HFF-Myc (cell line): ENCODE results near the gene XPR1.
"Not testable (repeated sequence)": the region's sequence is repeated elsewhere in the genome, so short reads cannot be mapped to it uniquely, and the experiment has no call there.

Experiments
- DNase-seq: peaks from one replicate; pipeline ENCODE4 v3.0.0-alpha.2; 2011; ENCODE audit warnings: low read depth; ENCODE audit errors: extremely low read depth
- H3K4me3 ChIP-seq: replicated peaks from 2 replicates; pipeline ENCODE4 v1.5.1; 2011; ENCODE audit warnings: low read depth, mild to moderate bottlenecking, control low read depth, low read length
- TF ChIP-seq, protein P1 (sequence below): IDR thresholded peaks from 2 replicates; pipeline ENCODE4 v1.5.1; 2012; ENCODE audit warnings: mild to moderate bottlenecking, low read depth, low read length, control low read depth; ENCODE audit errors: missing control alignments

The XPR1 gene

DNA sequence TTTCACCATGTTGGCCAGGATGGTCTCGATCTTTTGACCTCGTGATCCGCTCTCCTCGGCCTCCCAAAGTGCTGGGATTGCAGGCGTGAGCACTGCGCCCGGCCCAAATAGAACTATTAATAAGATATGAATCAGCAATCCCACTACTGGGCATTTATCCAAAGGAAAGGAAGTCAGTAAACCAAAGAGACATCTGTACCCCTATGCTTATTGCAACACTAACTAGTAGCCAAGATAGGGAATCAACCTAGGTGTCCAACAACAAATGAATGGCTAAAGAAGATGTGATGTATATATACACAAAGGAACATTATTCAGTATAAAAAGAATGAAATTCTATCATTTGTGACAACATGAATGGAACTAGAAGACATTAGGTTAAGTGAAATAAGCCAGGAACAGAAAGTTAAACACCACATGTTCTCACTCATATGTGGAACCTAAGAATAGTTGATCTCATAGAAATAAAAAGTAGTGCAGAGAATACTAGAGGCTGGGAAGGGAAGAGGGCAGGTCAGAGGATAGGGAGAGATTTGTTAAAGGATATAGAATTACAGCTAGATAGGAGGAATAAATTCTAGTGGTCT is 48.8 kb downstream of the XPR1 start:
- TF ChIP-seq, protein P1, sequence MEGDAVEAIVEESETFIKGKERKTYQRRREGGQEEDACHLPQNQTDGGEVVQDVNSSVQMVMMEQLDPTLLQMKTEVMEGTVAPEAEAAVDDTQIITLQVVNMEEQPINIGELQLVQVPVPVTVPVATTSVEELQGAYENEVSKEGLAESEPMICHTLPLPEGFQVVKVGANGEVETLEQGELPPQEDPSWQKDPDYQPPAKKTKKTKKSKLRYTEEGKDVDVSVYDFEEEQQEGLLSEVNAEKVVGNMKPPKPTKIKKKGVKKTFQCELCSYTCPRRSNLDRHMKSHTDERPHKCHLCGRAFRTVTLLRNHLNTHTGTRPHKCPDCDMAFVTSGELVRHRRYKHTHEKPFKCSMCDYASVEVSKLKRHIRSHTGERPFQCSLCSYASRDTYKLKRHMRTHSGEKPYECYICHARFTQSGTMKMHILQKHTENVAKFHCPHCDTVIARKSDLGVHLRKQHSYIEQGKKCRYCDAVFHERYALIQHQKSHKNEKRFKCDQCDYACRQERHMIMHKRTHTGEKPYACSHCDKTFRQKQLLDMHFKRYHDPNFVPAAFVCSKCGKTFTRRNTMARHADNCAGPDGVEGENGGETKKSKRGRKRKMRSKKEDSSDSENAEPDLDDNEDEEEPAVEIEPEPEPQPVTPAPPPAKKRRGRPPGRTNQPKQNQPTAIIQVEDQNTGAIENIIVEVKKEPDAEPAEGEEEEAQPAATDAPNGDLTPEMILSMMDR, result no peak
- H3K4me3 ChIP-seq, result no peak overlapping the region
- peak; percentile 22 for DNase-seq

DNA sequence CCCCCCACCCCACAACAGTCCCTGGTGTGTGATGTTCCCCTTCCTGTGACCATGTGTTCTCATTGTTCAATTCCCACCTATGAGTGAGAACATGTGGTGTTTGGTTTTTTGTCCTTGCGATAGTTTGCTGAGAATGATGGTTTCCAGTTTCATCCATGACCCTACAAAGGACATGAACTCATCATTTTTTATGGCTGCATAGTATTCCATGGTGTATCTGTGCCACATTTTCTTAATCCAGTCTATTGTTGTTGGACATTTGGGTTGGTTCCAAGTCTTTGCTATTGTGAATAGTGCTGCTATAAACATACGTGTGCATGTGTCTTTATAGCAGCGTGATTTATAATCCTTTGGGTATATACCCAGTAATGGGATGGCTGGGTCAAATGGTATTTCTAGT is 51.3 kb downstream of the XPR1 start:
- H3K4me3 ChIP-seq, DNase-seq: not testable (repeated sequence)

DNA sequence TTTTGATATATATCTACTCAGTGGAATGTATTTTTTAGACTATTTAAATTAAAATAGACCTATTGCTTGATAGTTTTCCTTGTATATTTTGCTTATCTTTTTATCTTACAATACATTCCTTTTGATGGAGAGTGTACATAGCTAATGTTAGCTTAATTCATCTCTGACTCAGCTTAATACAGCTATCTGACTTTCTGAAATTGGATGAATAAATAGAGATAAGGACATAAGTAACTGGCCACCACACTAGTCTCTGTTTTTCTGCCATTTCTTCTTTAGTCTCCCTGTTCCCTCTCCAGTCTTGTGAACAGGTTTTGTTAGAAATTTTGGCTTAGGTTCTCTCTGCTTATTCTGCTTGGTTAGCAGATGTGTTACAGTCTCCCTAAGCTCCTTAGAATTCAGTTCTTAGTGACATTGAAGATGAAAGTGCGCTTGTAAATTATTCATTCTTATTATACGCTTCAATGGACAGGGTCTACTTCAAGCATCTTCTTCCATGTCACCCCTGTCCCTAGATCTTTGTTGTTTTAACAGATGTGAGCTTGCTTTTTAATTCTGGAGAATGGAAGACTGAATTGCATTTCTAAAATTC is 59.6 kb downstream of the XPR1 start:
- H3K4me3 ChIP-seq, result no peak overlapping the region
- no peak for DNase-seq
- TF ChIP-seq, protein P1, result no peak

DNA sequence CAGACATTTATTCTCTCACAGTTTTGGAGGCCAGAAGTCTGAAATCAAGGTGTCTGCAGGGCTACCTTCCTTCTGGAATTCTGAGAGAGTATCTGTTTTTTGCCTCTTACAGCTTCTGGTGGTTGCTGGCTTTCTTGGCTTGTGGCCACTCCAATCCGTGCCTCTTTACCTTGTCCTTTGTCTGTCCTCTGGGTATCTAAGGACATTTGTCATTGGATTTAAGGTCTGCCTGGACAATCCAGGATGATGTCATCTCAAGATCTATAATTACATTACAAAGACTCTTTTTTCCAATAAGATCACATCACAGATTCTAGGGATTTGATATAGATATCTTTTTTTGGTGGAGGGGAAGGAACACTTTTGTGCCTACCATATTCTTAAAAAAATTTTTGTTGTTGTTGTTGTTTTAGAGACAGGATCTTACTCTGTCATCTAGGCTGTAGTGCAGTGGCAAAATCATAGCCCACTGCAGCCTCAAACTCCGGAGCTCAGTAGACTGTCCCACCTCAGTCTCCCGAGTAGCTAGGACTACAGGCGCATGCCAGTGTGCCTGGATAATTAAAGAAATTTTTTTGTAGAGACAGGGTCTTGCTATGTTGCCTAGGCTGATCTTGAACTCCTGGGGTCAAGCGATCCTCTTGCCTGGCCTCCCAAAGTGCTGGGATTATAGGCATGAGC is 61.9 kb downstream of the XPR1 start:
- TF ChIP-seq, protein P1, result no peak
- no peak for DNase-seq
- no peak overlapping the region for H3K4me3 ChIP-seq

DNA sequence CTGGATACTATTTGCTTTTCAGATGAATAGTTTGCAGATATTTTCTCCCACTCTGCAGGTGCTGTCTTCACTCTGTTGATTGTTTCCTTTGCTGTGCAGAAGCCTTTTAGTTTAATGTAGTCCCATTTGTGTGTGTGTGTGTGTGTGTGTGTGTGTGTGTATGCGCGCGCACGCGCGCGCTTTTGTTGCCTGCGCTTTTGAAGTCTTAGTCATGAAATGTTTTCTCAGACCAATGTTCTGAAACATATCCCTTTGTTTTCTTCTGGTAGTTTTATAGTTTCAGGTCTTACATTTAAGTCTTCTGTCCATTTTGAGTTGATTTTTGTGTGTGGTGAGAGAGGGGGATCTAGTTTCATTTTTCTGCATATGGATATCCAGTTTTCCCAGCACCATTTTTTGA is 63.5 kb downstream of the XPR1 start:
- TF ChIP-seq, protein P1, result no peak
- DNase-seq, result no peak
- no peak overlapping the region for H3K4me3 ChIP-seq

DNA sequence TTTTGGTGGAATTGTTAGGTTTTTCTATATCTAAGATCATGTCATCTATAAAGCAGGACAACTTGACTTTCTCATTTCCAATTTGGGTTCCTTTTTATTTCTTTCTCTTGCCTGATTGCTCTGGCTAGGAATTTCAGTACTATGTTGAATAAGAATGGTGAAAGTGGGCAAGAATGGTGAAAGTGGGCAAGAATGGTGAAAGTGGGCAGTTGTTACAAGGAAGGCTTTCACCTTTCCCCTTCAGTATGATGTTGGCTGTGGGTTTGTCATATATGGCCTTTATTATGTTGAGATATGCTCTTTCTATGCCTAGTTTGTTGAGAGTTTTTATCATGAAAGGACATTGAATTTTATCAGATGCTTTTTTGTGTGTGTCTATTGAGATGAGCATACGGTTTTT is 64.5 kb downstream of the XPR1 start:
- no peak overlapping the region for H3K4me3 ChIP-seq
- TF ChIP-seq, protein P1, result no peak
- no peak for DNase-seq

DNA sequence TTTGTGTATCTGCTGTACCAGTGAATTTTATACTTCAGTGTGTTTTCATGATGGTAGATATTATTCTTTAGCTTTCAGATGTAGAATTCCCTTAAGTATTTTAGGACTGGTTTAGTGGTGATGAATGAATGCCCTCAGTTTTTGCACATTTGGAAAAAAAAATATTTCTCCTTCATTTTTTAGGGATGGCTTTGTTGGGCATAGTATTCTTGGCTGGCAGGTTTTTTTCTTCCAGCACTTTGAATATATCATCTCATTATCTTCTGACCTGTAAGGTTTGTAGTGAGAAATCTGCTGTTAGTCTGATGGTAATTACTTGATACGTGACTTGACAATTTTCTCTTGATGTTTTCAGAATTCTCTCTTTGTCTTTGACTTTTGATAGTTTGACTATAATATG is 66.8 kb downstream of the XPR1 start:
- TF ChIP-seq, protein P1, result no peak
- no peak for DNase-seq
- no peak overlapping the region for H3K4me3 ChIP-seq

DNA sequence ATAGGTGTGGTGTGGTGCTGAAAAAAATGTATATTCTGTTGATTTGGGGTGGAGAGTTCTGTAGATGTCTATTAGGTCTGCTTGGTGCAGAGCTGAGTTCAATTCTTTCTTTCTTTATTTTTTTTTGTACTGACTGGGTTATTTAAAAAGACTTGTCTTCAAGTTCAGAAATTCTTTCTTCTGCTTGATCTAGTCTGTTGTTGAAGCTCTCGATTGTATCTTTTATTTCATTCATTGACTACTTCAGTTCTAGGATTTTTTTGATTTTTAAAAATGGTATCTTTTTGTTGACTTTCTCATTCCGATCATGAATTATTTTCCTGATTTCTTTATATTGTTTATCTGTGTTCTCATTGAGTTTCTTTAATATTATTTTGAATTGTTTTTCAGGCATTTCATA is 70.6 kb downstream of the XPR1 start:
- not testable (repeated sequence) for H3K4me3 ChIP-seq, DNase-seq

DNA sequence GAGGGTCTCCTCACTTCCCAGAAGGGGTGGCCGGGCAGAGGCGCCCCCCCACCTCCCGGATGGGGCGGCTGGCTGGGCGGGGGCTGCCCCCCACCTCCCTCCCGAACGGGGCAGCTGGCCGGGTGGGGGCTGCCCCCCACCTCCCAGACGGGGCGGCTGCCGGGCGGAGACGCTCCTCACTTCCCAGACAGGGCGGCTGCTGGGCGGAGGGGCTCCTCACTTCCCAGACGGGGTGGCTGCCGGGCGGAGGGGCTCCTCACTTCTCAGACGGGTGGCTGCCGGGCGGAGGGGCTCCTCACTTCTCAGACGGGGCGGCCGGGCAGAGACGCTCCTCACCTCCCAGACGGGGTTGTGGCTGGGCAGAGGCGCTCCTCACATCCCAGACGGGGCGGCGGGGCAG is 78.9 kb downstream of the XPR1 start:
- not testable (repeated sequence) for H3K4me3 ChIP-seq, DNase-seq

DNA sequence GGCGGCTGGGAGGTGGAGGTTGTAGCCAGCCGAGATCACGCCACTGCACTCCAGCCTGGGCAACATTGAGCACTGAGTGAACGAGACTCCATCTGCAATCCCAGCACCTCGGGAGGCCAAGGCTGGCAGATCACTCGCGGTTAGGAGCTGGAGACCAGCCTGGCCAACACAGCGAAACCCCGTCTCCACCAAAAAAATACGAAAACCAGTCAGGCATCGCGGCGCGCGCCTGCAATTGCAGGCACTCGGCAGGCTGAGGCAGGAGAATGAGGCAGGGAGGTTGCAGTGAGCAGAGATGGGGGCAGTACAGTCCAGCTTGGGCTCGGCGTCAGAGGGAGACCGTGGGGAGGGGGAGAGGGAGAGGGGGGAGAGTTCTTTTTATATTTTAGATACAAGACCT is 79.4 kb downstream of the XPR1 start:
- not testable (repeated sequence) for H3K4me3 ChIP-seq

More for the DNA sequence above, 79.4 kb downstream of the XPR1 start:
- not testable (repeated sequence) for DNase-seq
